ENCODE data around the gene RMND5A.

Gene RMND5A

DNA sequence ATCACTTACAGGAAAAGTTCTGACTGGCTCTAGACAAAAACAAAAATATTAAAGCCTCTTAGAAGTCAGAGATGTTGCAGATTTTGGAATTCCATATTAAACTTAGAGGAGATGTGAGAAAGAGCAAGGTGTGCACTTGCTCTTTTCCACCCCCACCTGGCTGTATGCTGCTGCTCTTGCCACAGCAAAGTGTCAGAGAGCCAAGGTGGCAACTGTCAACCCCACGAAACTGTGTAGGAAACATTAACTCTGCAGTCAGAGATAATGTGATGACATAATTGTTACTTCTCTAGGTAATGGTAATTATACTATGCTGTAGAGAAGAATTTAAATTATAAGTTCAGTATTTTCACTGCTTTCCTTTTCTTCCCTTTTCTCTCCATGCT, 45.2 kb downstream of the RMND5A start:
- Mint-ChIP-seq H3K4me3 (no peak overlapping the region), H3K4me1 (peaks cover 11 to 15% of the 10 kb centered on the region in 2 donors), H3K36me3 (peaks cover 12 to 22% of the 10 kb centered on the region in 2 donors), H3K27ac (no peak overlapping the region), H3K27me3 (no peaks in the 10 kb centered on the region), H3K9me3 (no peaks in the 10 kb centered on the region)
- DNase-seq (no peak), ATAC-seq (replicated peaks) (no peak)

DNA sequence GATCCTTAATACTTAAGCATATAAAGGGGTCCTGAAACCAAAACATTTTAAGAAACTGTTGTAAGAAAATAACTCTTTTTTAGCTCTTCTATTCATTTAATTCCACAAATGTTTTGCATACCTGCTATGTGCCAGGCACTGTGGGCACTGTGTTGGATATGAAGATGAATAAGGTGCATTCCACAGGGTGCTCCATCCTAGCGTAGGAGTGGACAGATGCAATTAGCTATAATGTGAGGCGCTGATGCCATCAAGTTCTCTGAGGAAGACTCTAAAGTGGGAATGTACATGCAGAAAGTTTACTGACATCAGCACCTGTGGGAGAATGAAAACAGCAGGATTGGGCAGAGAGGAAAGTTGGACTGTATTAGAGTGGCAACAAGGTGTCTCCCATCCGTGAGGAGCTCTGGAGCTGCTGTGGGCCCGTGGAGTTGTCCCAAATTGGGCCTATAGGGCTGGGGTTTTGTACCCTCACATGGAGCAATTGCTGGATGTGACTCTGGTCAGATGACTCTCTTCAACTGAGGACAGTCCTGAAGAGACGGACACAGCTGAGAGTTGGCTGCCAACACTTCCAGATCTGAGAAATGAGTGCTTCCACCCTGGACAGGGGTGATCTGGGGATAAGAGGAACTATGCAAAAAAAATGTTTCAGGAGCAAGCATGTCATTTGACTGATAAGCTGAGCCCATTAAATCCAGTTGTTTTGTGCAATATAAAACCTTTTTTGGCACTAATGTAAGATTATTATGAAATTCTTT, 48.3 kb downstream of the RMND5A start:
- no peak overlapping the region for H3K27ac Mint-ChIP-seq
- ATAC-seq (replicated peaks), result no peak
- no peak for DNase-seq
- no peaks in the 10 kb centered on the region for H3K9me3 Mint-ChIP-seq
- H3K36me3 Mint-ChIP-seq, result peaks cover 20 to 37% of the 10 kb centered on the region in 2 donors
- peaks cover 3 to 5% of the 10 kb centered on the region in 2 donors for H3K4me1 Mint-ChIP-seq
- no peaks in the 10 kb centered on the region for H3K27me3 Mint-ChIP-seq
- H3K4me3 Mint-ChIP-seq, result no peak overlapping the region

GRCh38 chr2:86769838-86770237, 49.7 kb downstream of the RMND5A start:
- H3K36me3 Mint-ChIP-seq, result peaks cover 24 to 48% of the 10 kb centered on the region in 2 donors
- no peaks in the 10 kb centered on the region for H3K9me3 Mint-ChIP-seq

GRCh38 chr2:86770816-86771301, 50.8 kb downstream of the RMND5A start:
- Mint-ChIP-seq H3K27ac (no peak overlapping the region), H3K4me3 (no peak overlapping the region), H3K4me1 (no peaks in the 10 kb centered on the region), H3K36me3 (peaks cover 25 to 48% of the 10 kb centered on the region in 2 donors), H3K27me3 (no peaks in the 10 kb centered on the region), H3K9me3 (no peaks in the 10 kb centered on the region)
- no peak for DNase-seq
- no peak for ATAC-seq (replicated peaks)

More at GRCh38 chr2:86769838-86770237, 49.7 kb downstream of the RMND5A start:
- no peaks in the 10 kb centered on the region for H3K27me3 Mint-ChIP-seq
- no peak overlapping the region for H3K27ac Mint-ChIP-seq
- no peaks in the 10 kb centered on the region for H3K4me1 Mint-ChIP-seq
- DNase-seq (no peak), ATAC-seq (replicated peaks) (no peak)
- no peak overlapping the region for H3K4me3 Mint-ChIP-seq

DNA sequence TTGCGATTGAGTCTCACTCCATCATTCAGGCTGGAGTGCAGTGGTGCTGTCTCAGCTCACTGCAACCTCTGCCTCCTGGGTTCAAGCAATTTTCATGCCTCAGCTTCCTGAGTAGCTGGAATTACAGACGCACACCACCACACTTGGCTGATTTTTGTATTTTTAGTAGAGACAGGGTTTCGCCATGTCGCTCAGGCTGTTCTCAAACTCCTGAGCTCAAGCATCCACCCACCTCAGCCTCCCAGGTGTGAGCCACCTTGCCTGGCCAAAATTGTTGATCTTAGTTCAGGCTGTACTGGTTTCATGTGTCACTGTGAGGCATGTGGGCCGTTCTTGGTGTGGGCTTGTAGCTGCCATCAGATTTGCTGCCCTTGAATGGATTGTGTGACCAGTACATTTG, 52.5 kb downstream of the RMND5A start:
- H3K4me1 Mint-ChIP-seq, result no peaks in the 10 kb centered on the region
- H3K27me3 Mint-ChIP-seq, result no peaks in the 10 kb centered on the region
- H3K27ac Mint-ChIP-seq, result no peak overlapping the region
- ATAC-seq (replicated peaks) (no peak), DNase-seq (no peak)
- no peak overlapping the region for H3K4me3 Mint-ChIP-seq
- H3K36me3 Mint-ChIP-seq, result peaks cover 25 to 49% of the 10 kb centered on the region in 2 donors
- H3K9me3 Mint-ChIP-seq, result no peaks in the 10 kb centered on the region

- Mint-ChIP-seq H3K27ac (no peak overlapping the region), H3K36me3 (peaks cover 23 to 41% of the 10 kb centered on the region in 2 donors), H3K4me1 (no peaks in the 10 kb centered on the region), H3K9me3 (no peaks in the 10 kb centered on the region), H3K27me3 (no peaks in the 10 kb centered on the region), H3K4me3 (no peak overlapping the region)
- ATAC-seq (replicated peaks) (no peak), DNase-seq (no peak)
Measured at GRCh38 chr2:86774862-86775261, 54.8 kb downstream of the RMND5A start.

DNA sequence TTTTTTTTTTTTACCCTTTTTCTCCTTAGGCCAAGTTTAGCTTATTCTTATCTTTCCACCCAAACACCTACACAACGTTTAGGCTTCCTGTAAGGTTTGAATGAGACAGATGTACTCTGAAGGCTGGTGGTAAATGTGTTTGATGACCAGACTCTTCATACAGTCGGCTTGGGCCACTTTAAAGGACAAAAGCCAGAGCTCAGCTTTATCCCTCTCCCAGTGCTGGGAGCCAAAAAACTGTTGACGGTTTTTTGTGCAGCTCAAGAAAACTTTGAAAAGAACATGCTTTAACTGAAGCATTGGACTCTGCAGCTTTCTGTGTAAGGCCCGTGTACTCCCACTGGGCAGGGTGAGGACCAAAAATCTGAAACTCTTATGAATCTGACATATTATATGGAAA, 55.2 kb downstream of the RMND5A start:
- no peaks in the 10 kb centered on the region for H3K4me1 Mint-ChIP-seq
- peaks cover 23 to 39% of the 10 kb centered on the region in 2 donors for H3K36me3 Mint-ChIP-seq
- H3K4me3 Mint-ChIP-seq, result no peak overlapping the region
- DNase-seq (no peak), ATAC-seq (replicated peaks) (no peak)
- peak overlapping the region; percentile 42 for H3K27ac Mint-ChIP-seq
- no peaks in the 10 kb centered on the region for H3K27me3 Mint-ChIP-seq
- no peaks in the 10 kb centered on the region for H3K9me3 Mint-ChIP-seq

- H3K4me3 Mint-ChIP-seq, result no peak overlapping the region
- H3K36me3 Mint-ChIP-seq, result peaks cover 20 to 34% of the 10 kb centered on the region in 2 donors
- DNase-seq, result no peak
- peaks cover 3 to 6% of the 10 kb centered on the region in 2 donors for H3K4me1 Mint-ChIP-seq
- H3K27me3 Mint-ChIP-seq, result no peaks in the 10 kb centered on the region
- H3K27ac Mint-ChIP-seq, result no peak overlapping the region
- no peaks in the 10 kb centered on the region for H3K9me3 Mint-ChIP-seq
- no peak for ATAC-seq (replicated peaks)
Measured at GRCh38 chr2:86776532-86776931, 56.4 kb downstream of the RMND5A start.

DNA sequence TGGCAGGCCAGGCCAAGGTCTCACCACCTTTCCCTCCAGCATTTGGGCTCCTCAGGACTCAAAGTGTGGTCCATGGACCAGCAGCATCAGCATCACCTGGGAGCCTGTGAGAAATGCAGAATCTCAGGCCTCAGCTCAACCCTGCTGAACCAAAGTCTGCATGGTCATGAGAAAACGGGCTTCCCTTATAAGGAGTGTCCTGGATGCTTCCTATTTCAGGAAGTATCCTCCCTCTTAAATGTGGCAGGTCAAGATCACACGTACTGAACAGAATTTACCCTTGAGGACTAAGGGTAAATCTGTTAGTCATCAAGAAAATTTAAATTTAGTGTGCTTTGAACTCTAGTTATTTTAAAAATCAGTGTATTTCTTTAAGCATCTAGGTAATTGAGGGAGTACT, 58.9 kb downstream of the RMND5A start:
- Mint-ChIP-seq H3K9me3 (no peaks in the 10 kb centered on the region), H3K27me3 (no peaks in the 10 kb centered on the region), H3K4me3 (no peak overlapping the region), H3K27ac (no peak overlapping the region), H3K36me3 (peaks cover 7 to 14% of the 10 kb centered on the region in 2 donors), H3K4me1 (peaks cover 11 to 24% of the 10 kb centered on the region in 2 donors)
- no peak for ATAC-seq (replicated peaks)
- no peak for DNase-seq

DNA sequence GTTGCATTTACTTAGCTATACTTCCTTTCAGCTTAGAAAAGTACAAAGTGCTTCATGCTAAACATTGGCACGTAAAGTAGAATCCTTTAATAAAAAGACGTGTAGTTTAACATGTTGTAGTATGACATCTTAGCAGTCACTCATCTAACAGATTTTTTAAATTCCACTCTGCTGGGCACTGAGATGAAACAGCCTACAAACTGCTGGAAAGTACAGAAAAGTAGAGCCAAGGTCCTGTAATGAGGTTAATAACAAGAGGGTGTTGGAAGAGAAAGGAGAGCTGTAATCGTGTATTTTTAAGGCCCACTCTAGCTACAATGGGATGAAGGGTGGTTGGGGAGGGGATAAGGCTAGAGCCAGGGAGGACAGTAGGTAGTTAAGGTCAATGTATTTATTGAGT, 59.9 kb downstream of the RMND5A start:
- H3K27ac Mint-ChIP-seq, result no peak overlapping the region

DNA sequence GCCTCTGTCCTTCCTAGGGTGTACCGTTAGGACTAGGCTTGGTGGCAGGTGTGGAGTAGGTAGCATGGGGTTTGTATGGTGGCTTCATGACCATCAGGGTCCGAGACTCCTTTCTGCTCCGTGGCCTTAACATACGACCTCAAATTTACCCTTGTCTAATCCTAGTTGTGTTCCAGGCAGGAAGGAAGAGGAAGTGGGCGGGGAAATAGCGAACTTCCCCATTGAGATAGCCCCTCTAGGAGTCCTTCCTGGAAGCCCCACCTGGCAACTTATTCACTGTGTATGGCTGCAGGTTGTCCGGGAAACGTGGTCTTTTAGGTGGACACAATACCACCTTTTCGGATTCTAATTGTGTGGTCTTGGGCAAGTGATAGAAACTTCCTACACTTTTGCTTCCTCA, 61.3 kb downstream of the RMND5A start:
- DNase-seq (no peak), ATAC-seq (replicated peaks) (no peak)
- no peaks in the 10 kb centered on the region for H3K27me3 Mint-ChIP-seq
- H3K4me3 Mint-ChIP-seq, result no peak overlapping the region
- H3K36me3 Mint-ChIP-seq, result peaks cover 0 to 8% of the 10 kb centered on the region in 2 donors
- no peaks in the 10 kb centered on the region for H3K9me3 Mint-ChIP-seq
- H3K4me1 Mint-ChIP-seq, result peaks cover 16 to 35% of the 10 kb centered on the region in 2 donors
- no peak overlapping the region for H3K27ac Mint-ChIP-seq

More for the DNA sequence above, 59.9 kb downstream of the RMND5A start:
- DNase-seq, result no peak
- H3K4me3 Mint-ChIP-seq, result no peak overlapping the region
- H3K36me3 Mint-ChIP-seq, result peaks cover under 1 to 8% of the 10 kb centered on the region in 2 donors
- ATAC-seq (replicated peaks), result no peak
- peaks cover 16 to 34% of the 10 kb centered on the region in 2 donors for H3K4me1 Mint-ChIP-seq
- no peaks in the 10 kb centered on the region for H3K27me3 Mint-ChIP-seq
- no peaks in the 10 kb centered on the region for H3K9me3 Mint-ChIP-seq

GRCh38 chr2:86782748-86783147, 62.7 kb downstream of the RMND5A start:
- Mint-ChIP-seq H3K36me3 (no peaks in the 10 kb centered on the region), H3K27ac (no peak overlapping the region), H3K27me3 (peaks cover 3 to 4% of the 10 kb centered on the region in 2 donors), H3K4me1 (peaks cover 17 to 35% of the 10 kb centered on the region in 2 donors), H3K9me3 (no peaks in the 10 kb centered on the region), H3K4me3 (no peak overlapping the region)
- DNase-seq (no peak), ATAC-seq (replicated peaks) (no peak)

DNA sequence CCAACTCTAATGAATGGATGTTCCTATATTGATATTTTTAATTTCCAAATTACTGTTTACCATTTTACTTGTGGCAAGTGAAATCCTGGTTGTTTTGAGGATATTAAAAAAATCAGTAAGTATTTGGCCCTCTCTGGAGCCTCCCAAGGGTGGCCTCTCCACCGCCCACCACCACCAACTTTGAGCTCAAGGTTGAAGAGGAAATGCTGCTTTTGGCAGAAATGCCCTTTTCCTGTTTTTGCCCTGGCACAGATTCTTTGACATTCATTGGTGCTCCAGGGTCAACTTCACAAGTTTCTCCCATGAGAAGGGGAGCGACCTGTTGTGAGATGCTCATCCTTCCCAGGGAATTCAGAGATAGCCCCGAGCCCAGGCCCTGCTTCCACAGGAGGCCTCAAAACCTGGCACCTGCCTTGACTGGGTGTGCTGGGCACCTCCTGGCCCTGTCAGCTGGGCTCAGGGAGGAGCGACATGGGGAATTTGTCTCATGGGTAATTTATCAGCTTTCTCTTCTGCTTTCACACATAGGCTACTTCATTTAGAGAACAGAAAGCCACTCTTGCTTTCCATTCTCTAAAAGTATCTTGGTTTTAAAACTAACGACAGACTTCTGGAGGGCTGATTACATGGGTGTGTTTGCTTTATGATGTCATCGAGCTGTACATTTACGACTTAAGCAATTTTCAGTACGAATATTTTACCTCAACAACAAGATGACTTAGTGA, 63.7 kb downstream of the RMND5A start:
- H3K27me3 Mint-ChIP-seq, result peaks cover 12 to 14% of the 10 kb centered on the region in 2 donors

DNA sequence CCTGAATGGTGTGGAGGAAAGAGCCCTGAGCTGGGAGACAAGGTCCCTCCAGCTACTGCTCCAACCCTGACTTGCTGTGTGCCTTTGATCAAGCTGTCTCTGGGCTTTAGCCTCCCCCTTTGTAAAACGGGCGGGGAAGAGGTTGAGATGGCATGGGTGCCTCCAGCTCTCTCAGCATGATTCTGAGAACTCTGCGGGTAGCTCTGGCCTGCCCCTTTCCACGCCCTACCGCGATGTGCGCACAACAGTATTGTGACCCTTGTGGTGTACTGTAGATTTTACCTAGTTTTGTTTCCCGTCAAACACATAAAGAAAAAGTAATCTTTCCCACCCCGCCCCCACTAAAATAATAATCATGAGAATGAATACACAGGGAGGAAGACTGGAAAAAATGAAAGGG, 65.4 kb downstream of the RMND5A start:
- Mint-ChIP-seq H3K4me1 (peaks cover 24 to 47% of the 10 kb centered on the region in 2 donors), H3K27ac (no peak overlapping the region), H3K36me3 (no peaks in the 10 kb centered on the region), H3K27me3 (peaks cover 23 to 28% of the 10 kb centered on the region in 2 donors), H3K9me3 (no peaks in the 10 kb centered on the region), H3K4me3 (no peak overlapping the region)
- DNase-seq (no peak), ATAC-seq (replicated peaks) (no peak)

More for the DNA sequence above, 63.7 kb downstream of the RMND5A start:
- peak; percentile 52 for DNase-seq
- Mint-ChIP-seq H3K9me3 (no peaks in the 10 kb centered on the region), H3K4me1 (peaks cover 17 to 35% of the 10 kb centered on the region in 2 donors), H3K4me3 (peak overlapping the region in 1 of 2 donors; percentile 41), H3K36me3 (no peaks in the 10 kb centered on the region), H3K27ac (peak overlapping the region; percentile 91)
- peak; percentile 97 for ATAC-seq (replicated peaks)
